Naive thymus-derived CD4-positive, alpha-beta T cell (primary cell): ENCODE results near the gene DOCK4. TPM values are rescaled to one million over a fixed set of nuclear protein-coding genes. Genes with fewer than 3 reads are reported as not detected.

Experiments
- ATAC-seq: fragments of 150-1000 bp; cut with Tn5 transposase; 2 replicates; pipeline ENCODE4 v1.10.0; 2021; ENCODE audit warnings: mild to moderate bottlenecking, moderate library complexity
- CTCF ChIA-PET: fragments of 350-600 bp; sonication (Branson Sonifier 250); formaldehyde crosslinking; loops from one replicate; lab custom pipeline; 2021; ENCODE audit warnings: antibody characterized with exemption; lab: Charles Lee
- POLR2A ChIA-PET: fragments of 350-600 bp; sonication (Branson Sonifier 250); formaldehyde crosslinking; loops from one replicate; lab custom pipeline; 2021; ENCODE audit warnings: antibody characterized with exemption, inconsistent platforms; lab: Charles Lee
- DNase-seq, 9 donors: peaks; one replicate each; pipeline versions ENCODE4 v3.0.0 to v3.0.0-alpha.2; 2020 to 2022; ENCODE audit warnings: mixed read lengths in 1 of 9
- H3K27ac ChIP-seq: one replicate; pipeline ENCODE4 v1.7.0; 2013; ENCODE audit warnings: mild to moderate bottlenecking, low read depth, low read length, moderate library complexity
- H3K27me3 ChIP-seq, 2 donors: one replicate each; pipeline ENCODE4 v1.7.0; 2013; ENCODE audit warnings: low read length in 2 of 2, mild to moderate bottlenecking in 2 of 2, moderate library complexity in 2 of 2; ENCODE audit not compliant: control insufficient read depth in 2 of 2, insufficient read depth in 2 of 2
- H3K36me3 ChIP-seq, 3 experiments: 1 replicate in 2 of 3; 2 replicates in 1 of 3; pipeline ENCODE4 v1.7.0; 2013; ENCODE audit warnings: low read length in 3 of 3, mild to moderate bottlenecking in 3 of 3, moderate library complexity in 1 of 3; ENCODE audit not compliant: insufficient read depth in 3 of 3, control insufficient read depth in 2 of 3
- H3K4me1 ChIP-seq, 2 donors: one replicate each; pipeline ENCODE4 v1.7.0; 2013; ENCODE audit warnings: low read length in 2 of 2, mild to moderate bottlenecking in 2 of 2, moderate library complexity in 1 of 2; ENCODE audit not compliant: control insufficient read depth in 2 of 2, insufficient read depth in 2 of 2
- H3K4me3 ChIP-seq: 2 replicates; pipeline ENCODE4 v1.7.0; 2013; ENCODE audit warnings: mild to moderate bottlenecking, low read length
- H3K9me3 ChIP-seq, 3 experiments: 1 replicate in 2 of 3; 2 replicates in 1 of 3; pipeline ENCODE4 v1.7.0; 2013; ENCODE audit warnings: low read length in 3 of 3; ENCODE audit not compliant: control insufficient read depth in 2 of 3
- H3K27ac Mint-ChIP-seq, 9 donors: one replicate each; pipeline ENCODE4 v1.8.0; 2020 to 2022; ENCODE audit warnings: mixed read lengths in 9 of 9, mild to moderate bottlenecking in 8 of 9, moderate library complexity in 5 of 9, inconsistent platforms in 2 of 9
- H3K27me3 Mint-ChIP-seq, 5 donors: one replicate each; pipeline ENCODE4 v1.8.0; 2021 to 2022; ENCODE audit warnings: mixed read lengths in 5 of 5, mild to moderate bottlenecking in 1 of 5
- H3K36me3 Mint-ChIP-seq, 5 donors: one replicate each; pipeline ENCODE4 v1.8.0; 2020 to 2022; ENCODE audit warnings: mixed read lengths in 5 of 5, mild to moderate bottlenecking in 3 of 5, inconsistent platforms in 1 of 5
- H3K4me1 Mint-ChIP-seq, 7 donors: one replicate each; pipeline ENCODE4 v1.8.0; 2020 to 2022; ENCODE audit warnings: mixed read lengths in 7 of 7, mild to moderate bottlenecking in 3 of 7, inconsistent platforms in 1 of 7
- H3K4me3 Mint-ChIP-seq, 10 donors: one replicate each; pipeline ENCODE4 v1.8.0; 2020 to 2022; ENCODE audit warnings: mild to moderate bottlenecking in 10 of 10, mixed read lengths in 10 of 10, moderate library complexity in 6 of 10, inconsistent platforms in 2 of 10
- H3K9me3 Mint-ChIP-seq, 11 donors: one replicate each; pipeline ENCODE4 v1.8.0; 2020 to 2022; ENCODE audit warnings: mixed read lengths in 11 of 11, mild to moderate bottlenecking in 4 of 11, inconsistent platforms in 1 of 11, moderate library complexity in 1 of 11
- intact Hi-C, 2 donors: fragments of 100-400 bp; cut with micrococcal nuclease; formaldehyde crosslinking; loops; one replicate each; pipeline ENCODE4 v1.15.1; 2023
- polyA plus RNA-seq, 2 donors: library from polyadenylated mRNA; unstranded; fragments of 300-500 nt; fragmentation: Illumina TruSeq; gene quantifications; one replicate each; pipeline ENCODE4 v1.2.3, GENCODE V29; 2021
- total RNA-seq, 6 experiments: library from RNA in 5 of 6; stranded (reverse) in 5 of 6; gene quantifications; 1 replicate in 5 of 6; 2 replicates in 1 of 6; pipeline ENCODE4 v1.2.3 and lab custom pipeline; 2021 to 2026

The DOCK4 gene
- total and polyA plus RNA-seq, 7 experiments from 2014 or later: 0.16 to 3.1 (median 2.2) TPM; not detected in 1

DNA sequence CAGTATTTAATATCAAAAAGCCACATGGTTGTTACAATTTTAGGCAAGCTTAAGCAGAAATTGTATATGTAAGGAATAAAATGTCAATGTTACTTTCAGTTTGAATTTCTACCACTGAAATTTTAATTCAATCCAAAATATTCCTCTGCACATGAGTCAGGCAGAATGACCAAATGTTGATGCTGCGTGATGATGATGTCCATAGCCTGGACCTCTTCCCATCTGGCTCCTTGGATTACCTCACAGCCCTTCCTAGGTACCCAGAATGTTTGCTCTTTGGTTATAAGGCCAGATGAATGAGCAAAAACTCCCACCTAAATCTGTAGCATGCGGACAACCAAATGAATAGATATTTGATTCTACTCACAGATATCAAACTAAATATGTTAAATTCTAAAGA lies 385.6 kb downstream of the DOCK4 start:
- no peak overlapping the region for H3K27ac Mint-ChIP-seq
- CTCF ChIA-PET: no interaction called here
- peaks cover 0 to 5% (median 0%) of the 10 kb centered on the region in 5 donors for H3K27me3 Mint-ChIP-seq

DNA sequence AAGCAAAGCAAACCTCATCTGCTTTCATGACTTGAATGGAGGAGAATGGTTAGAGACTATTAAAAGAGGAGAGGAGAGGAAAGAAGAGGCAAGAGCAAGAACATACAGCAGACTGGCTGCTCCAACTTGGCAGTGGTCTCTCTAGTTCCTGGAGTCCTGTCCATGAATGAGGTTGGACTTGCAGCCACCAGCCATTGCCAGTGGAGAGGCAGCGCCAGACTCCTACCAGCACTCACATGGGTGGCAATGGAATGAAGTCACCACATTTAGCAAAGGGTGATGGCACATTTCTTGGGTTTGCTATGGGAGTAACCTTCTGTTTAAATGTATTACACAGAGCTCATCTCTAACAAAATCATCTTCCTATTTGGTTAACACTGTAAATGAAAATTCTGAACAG lies 386.1 kb downstream of the DOCK4 start:
- no peaks in the 10 kb centered on the region for H3K4me1 Mint-ChIP-seq
- POLR2A ChIA-PET: no interaction called here
- H3K36me3 ChIP-seq: no peaks in the 10 kb centered on the region

More for the DNA sequence above, 385.6 kb downstream of the DOCK4 start:
- Mint-ChIP-seq H3K4me1 (no peaks in the 10 kb centered on the region), H3K4me3 (no peak overlapping the region), H3K36me3 (no peaks in the 10 kb centered on the region), H3K9me3 (no peaks in the 10 kb centered on the region)
- Histone ChIP-seq H3K9me3 (no peaks in the 10 kb centered on the region), H3K27me3 (no peaks in the 10 kb centered on the region), H3K4me1 (no peaks in the 10 kb centered on the region), H3K27ac (no peak overlapping the region), H3K4me3 (no peak overlapping the region), H3K36me3 (no peaks in the 10 kb centered on the region)
- ATAC-seq (no peak), DNase-seq (no peak)
- POLR2A ChIA-PET: no interaction called here
- intact Hi-C loops: no loop called here

DNA sequence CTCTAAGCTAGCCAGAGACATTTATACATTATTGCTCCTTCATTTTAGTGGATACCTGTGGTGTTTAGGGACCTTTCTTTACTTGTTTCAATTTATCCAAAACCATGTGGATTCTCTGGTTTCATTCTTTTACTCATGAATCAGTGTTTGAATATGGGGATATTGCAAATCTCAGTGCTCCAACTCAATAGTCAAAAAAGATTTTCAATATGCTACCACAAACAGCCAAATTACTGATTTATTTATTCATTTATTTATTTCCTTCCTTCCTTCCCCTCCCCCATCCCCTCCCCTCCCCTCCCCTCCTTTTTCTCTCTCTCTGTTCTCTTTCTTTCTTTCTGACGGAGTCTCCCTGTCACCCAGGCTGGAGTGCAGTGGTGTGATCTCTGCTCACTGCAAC lies 390.8 kb downstream of the DOCK4 start:
- Histone ChIP-seq H3K9me3 (no peaks in the 10 kb centered on the region), H3K27ac (no peak overlapping the region), H3K27me3 (no peaks in the 10 kb centered on the region), H3K4me1 (no peaks in the 10 kb centered on the region), H3K4me3 (no peak overlapping the region), H3K36me3 (no peaks in the 10 kb centered on the region)
- H3K4me3 Mint-ChIP-seq: no peak overlapping the region
- ChIA-PET POLR2A (no interaction called here), CTCF (no interaction called here)
- H3K4me1 Mint-ChIP-seq: no peaks in the 10 kb centered on the region
- H3K27me3 Mint-ChIP-seq: peaks cover 0 to 5% (median 0%) of the 10 kb centered on the region in 5 donors
- H3K27ac Mint-ChIP-seq: no peak overlapping the region
- ATAC-seq: no peak
- DNase-seq: no peak
- no peaks in the 10 kb centered on the region for H3K36me3 Mint-ChIP-seq
- intact Hi-C loops: no loop called here
- H3K9me3 Mint-ChIP-seq: no peaks in the 10 kb centered on the region

More for the DNA sequence above, 386.1 kb downstream of the DOCK4 start:
- Mint-ChIP-seq H3K4me3 (no peak overlapping the region), H3K9me3 (no peaks in the 10 kb centered on the region), H3K27ac (no peak overlapping the region), H3K36me3 (no peaks in the 10 kb centered on the region), H3K27me3 (peaks cover 0 to 5% (median 0%) of the 10 kb centered on the region in 5 donors)
- intact Hi-C loops: no loop called here
- H3K4me1 ChIP-seq: no peaks in the 10 kb centered on the region
- DNase-seq (no peak), ATAC-seq (no peak)
- CTCF ChIA-PET: no interaction called here
- no peak overlapping the region for H3K27ac ChIP-seq
- H3K9me3 ChIP-seq: no peaks in the 10 kb centered on the region
- no peaks in the 10 kb centered on the region for H3K27me3 ChIP-seq
- H3K4me3 ChIP-seq: no peak overlapping the region

DNA sequence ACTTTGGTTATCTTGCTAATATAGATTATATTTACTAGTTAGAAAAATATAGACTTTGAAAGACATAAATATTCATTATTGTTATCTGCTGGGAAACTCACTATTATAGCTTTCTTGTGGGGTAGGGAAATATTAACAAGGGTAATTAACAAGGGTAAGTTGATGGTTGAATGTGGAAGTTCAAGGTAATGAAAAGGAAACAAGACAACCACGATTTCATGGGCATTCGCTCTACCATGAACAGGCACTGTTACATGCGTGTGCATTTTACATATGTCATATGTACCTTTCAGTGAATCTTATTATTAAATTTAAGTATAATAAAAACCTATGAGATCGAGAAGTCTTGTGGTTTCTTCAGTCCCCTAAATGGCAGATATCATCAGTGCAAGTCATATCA lies 392.9 kb downstream of the DOCK4 start:
- Histone ChIP-seq H3K4me3 (no peak overlapping the region), H3K4me1 (no peaks in the 10 kb centered on the region), H3K9me3 (no peaks in the 10 kb centered on the region), H3K27ac (no peak overlapping the region), H3K36me3 (no peaks in the 10 kb centered on the region), H3K27me3 (no peaks in the 10 kb centered on the region)
- Mint-ChIP-seq H3K4me1 (no peaks in the 10 kb centered on the region), H3K27ac (no peak overlapping the region), H3K4me3 (no peak overlapping the region), H3K36me3 (no peaks in the 10 kb centered on the region), H3K27me3 (peaks cover 0 to 5% (median 0%) of the 10 kb centered on the region in 5 donors), H3K9me3 (no peaks in the 10 kb centered on the region)
- ChIA-PET POLR2A (no interaction called here), CTCF (no interaction called here)
- no peak for ATAC-seq
- intact Hi-C loops: no loop called here
- DNase-seq: no peak

DNA sequence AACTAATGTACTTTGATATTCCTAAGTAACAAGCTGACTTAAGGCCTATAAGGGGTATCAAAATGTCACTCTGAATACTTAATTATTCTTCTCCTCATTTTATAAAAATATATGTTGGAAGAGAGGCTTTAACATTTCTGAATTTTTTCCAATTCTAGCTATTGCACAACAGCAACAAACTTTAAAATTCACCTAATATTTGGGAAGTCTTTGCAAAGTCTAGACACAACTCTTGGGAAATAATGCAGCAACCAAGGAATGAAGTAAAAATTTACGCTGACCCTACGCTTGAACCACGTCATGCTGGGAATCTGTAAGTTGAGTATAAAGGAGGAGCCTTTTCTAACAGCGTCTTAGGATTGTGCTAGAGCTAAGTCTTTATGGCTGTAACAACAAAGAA lies 400.0 kb downstream of the DOCK4 start:
- Mint-ChIP-seq H3K9me3 (peaks cover 2 to 30% (median 12%) of the 10 kb centered on the region in 11 donors), H3K27ac (no peak overlapping the region), H3K4me3 (no peak overlapping the region), H3K27me3 (peaks cover 0 to 6% (median 0%) of the 10 kb centered on the region in 5 donors), H3K36me3 (peaks cover 0 to 7% (median 3%) of the 10 kb centered on the region in 5 donors), H3K4me1 (no peaks in the 10 kb centered on the region)
- ATAC-seq (no peak), DNase-seq (no peak)
- Histone ChIP-seq H3K36me3 (no peaks in the 10 kb centered on the region), H3K4me3 (no peak overlapping the region), H3K27ac (no peak overlapping the region), H3K27me3 (no peaks in the 10 kb centered on the region), H3K4me1 (no peaks in the 10 kb centered on the region), H3K9me3 (peaks cover 0 to 9% (median 0%) of the 10 kb centered on the region in 3 experiments)
- intact Hi-C loops: no loop called here
- ChIA-PET CTCF (no interaction called here), POLR2A (no interaction called here)

DNA sequence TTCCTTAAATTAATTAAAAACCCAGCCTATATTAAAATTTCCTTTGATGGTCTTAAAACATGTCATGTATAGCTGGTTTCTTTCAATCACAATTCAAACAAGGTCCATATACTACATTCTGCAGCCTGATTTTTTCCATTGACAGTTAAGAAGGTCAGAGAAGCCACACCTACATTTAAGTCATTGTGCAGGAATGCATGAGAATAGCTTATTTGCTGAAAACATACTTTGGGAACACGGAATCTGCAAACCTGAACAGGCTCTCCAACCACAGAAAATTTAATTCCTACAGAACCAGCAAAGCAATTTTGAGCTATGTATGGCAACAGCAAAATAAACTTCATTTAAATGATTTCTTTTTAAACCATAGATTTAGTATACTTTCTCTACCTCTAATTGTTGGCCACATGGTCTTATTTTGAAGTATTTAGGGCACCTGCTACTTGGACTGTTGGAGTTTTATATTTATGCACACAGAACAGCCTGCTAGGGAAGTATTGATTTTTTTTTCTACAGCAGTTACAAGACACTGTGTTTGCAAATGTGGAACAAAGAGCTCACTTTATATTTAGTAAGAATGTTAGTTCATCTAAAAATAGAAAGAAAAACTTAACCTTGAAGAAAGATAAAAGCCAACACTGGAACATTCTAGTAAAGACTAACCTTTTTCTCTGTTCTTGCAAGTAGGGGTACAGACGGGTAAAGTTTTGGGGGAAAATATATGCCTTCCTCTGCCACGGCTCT lies 403.0 kb downstream of the DOCK4 start:
- POLR2A ChIA-PET: no interaction called here

More for the DNA sequence above, 403.0 kb downstream of the DOCK4 start:
- DNase-seq: no peak
- no peaks in the 10 kb centered on the region for H3K36me3 ChIP-seq
- CTCF ChIA-PET: no interaction called here
- intact Hi-C loops: no loop called here
- peaks cover 0 to 16% (median 4%) of the 10 kb centered on the region in 5 donors for H3K36me3 Mint-ChIP-seq
- peaks cover 0 to 4% (median 0%) of the 10 kb centered on the region in 5 donors for H3K27me3 Mint-ChIP-seq
- H3K4me1 ChIP-seq: no peaks in the 10 kb centered on the region
- H3K27ac ChIP-seq: no peak overlapping the region
- H3K27ac Mint-ChIP-seq: no peak overlapping the region
- H3K4me1 Mint-ChIP-seq: no peaks in the 10 kb centered on the region
- no peak overlapping the region for H3K4me3 ChIP-seq
- peaks cover 0 to 22% (median 0%) of the 10 kb centered on the region in 3 experiments for H3K9me3 ChIP-seq
- no peak overlapping the region for H3K4me3 Mint-ChIP-seq
- H3K27me3 ChIP-seq: no peaks in the 10 kb centered on the region
- no peak for ATAC-seq
- H3K9me3 Mint-ChIP-seq: peaks cover 9 to 58% (median 31%) of the 10 kb centered on the region in 11 donors
